OCI-LY7 (cell line): ENCODE data around the gene TMPO. TPM values are rescaled to one million over a fixed set of nuclear protein-coding genes. Genes with fewer than 3 reads are reported as not detected.
A peak's percentile ranks its signal among the peaks of the same experiment; 100 is the strongest.

Experiments used
- BruUV-seq: library from RNA; stranded (reverse); fragments of 400-500 nt; replicated peaks from 2 replicates; lab custom pipeline; 2021; lab: Mats Ljungman, UMichigan
- CTCF ChIA-PET: fragments of 300-600 bp; sonication (Branson Sonifier 250); formaldehyde crosslinking; loops from one replicate; lab custom pipeline; 2022; ENCODE audit warnings: antibody characterized with exemption; ENCODE audit not compliant: unreplicated experiment; lab: Charles Lee
- POLR2A ChIA-PET: fragments of 300-600 bp; sonication (Branson Sonifier 250); formaldehyde crosslinking; loops from one replicate; lab custom pipeline; 2022; ENCODE audit warnings: antibody characterized with exemption; lab: Charles Lee
- DNase-seq: peaks from one replicate; pipeline ENCODE4 v3.0.0-alpha.2; 2015; ENCODE audit warnings: low spot score
- H2AFZ ChIP-seq: fragments of 200-600 bp; sonication (generic), shearing (Covaris generic); 2 replicates; pipeline ENCODE4 v1.6.1; 2014; ENCODE audit warnings: mild to moderate bottlenecking, antibody characterized with exemption, low read length, moderate library complexity
- H3K27ac ChIP-seq: fragments of 200-600 bp; sonication (generic); 2 replicates; pipeline ENCODE4 v1.5.1; 2014; ENCODE audit warnings: mixed run types, low read depth, mild to moderate bottlenecking, moderate library complexity, low read length, inconsistent platforms; ENCODE audit not compliant: poor library complexity, severe bottlenecking
- H3K36me3 ChIP-seq: fragments of 200-600 bp; sonication (generic); 2 replicates; pipeline ENCODE4 v1.6.1; 2014; ENCODE audit warnings: mild to moderate bottlenecking, antibody characterized with exemption, low read length, moderate library complexity, mixed read lengths; ENCODE audit not compliant: insufficient read depth
- H3K4me1 ChIP-seq: fragments of 200-600 bp; sonication (generic); 2 replicates; pipeline ENCODE4 v1.5.1; 2014; ENCODE audit warnings: mild to moderate bottlenecking, low read length; ENCODE audit not compliant: insufficient read depth, poor library complexity, severe bottlenecking
- H3K4me2 ChIP-seq: fragments of 200-600 bp; sonication (generic); 2 replicates; pipeline ENCODE4 v1.6.1; 2014; ENCODE audit warnings: mild to moderate bottlenecking, low read length
- H3K4me3 ChIP-seq: fragments of 200-600 bp; sonication (generic); 2 replicates; pipeline ENCODE4 v1.5.1; 2014; ENCODE audit warnings: mild to moderate bottlenecking, low read depth, low read length; ENCODE audit not compliant: poor library complexity, severe bottlenecking
- H3K79me2 ChIP-seq: fragments of 200-600 bp; sonication (generic); 2 replicates; pipeline ENCODE4 v1.6.1; 2016; ENCODE audit warnings: low read depth, mild to moderate bottlenecking, low read length, moderate library complexity, mixed read lengths; ENCODE audit not compliant: insufficient read depth
- H3K9me2 ChIP-seq: fragments of 200-600 bp; sonication (generic); 2 replicates; pipeline ENCODE4 v1.6.1; 2016; ENCODE audit warnings: mild to moderate bottlenecking, low read length, mixed read lengths; ENCODE audit not compliant: insufficient read depth
- H3K9me3 ChIP-seq: fragments of 200-600 bp; sonication (generic); 2 replicates; pipeline ENCODE4 v1.6.1; 2014; ENCODE audit warnings: mild to moderate bottlenecking, mixed run types, low read length, mixed read lengths
- H4K20me1 ChIP-seq: fragments of 200-600 bp; sonication (generic); 2 replicates; pipeline ENCODE4 v1.6.1; 2014; ENCODE audit warnings: mild to moderate bottlenecking, antibody characterized with exemption, low read length, moderate library complexity, mixed read lengths; ENCODE audit not compliant: insufficient read depth
- EZH2phosphoT487 ChIP-seq: fragments of 200-600 bp; sonication (generic); IDR thresholded peaks from 2 replicates; pipeline ENCODE4 v1.6.1; 2018; ENCODE audit warnings: low read depth, borderline replicate concordance, mild to moderate bottlenecking, mixed run types, antibody characterized with exemption, low read length, moderate library complexity, mixed read lengths
- intact Hi-C: fragments of 100-400 bp; cut with micrococcal nuclease; formaldehyde crosslinking; loops from one replicate; pipeline ENCODE4 v1.10.0; 2022; ENCODE audit not compliant: unreplicated experiment
- total RNA-seq, 2 experiments: library from RNA; depleted of rRNA in 1 of 2; stranded (reverse); fragments of >200 nt in 1 of 2; shearing (Covaris generic) in 1 of 2; gene quantifications; 2 replicates each; pipeline ENCODE4 v1.2.3, GENCODE V29; 2014 to 2022
- TF ChIP-seq, protein P1 (sequence below): fragments of 200-600 bp; sonication (generic); conservative IDR thresholded peaks from 2 replicates; pipeline ENCODE4 v1.5.1; 2014; ENCODE audit warnings: mild to moderate bottlenecking, antibody characterized with exemption, low read length, moderate library complexity, mixed read lengths

Gene TMPO
- total RNA-seq, 2 experiments from 2014 or later = 389 to 402 TPM

DNA sequence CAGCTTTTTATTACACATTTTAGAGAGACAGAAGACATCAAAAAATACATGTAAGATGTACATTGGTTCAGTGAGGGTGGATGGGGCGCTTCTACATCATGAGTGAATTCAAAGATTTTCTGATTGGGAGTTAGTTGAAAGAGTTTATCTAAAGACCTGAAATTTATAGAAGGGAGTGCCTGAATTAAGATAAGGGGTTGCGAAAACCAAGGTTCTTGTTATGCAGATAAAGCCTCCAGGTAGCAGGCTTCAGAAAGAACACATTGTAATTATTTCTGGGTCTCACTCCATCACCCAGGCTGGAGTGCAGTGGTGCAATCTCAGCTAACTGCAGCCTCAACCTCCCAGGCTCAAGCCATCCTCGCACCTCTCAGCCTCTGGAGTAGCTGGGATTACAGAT lies 26.2 kb upstream of the TMPO start:
- H3K27ac ChIP-seq = no peak overlapping the region
- H3K9me2 ChIP-seq = no peaks in the 10 kb centered on the region
- H2AFZ ChIP-seq = no peak overlapping the region
- H3K4me1 ChIP-seq = peaks cover 13% of the 10 kb centered on the region
- no peaks in the 10 kb centered on the region for H3K36me3 ChIP-seq
- DNase-seq = no peak
- BruUV-seq = no TSS peak
- TF ChIP-seq EZH2phosphoT487 = no peak
- TF ChIP-seq, protein P1, sequence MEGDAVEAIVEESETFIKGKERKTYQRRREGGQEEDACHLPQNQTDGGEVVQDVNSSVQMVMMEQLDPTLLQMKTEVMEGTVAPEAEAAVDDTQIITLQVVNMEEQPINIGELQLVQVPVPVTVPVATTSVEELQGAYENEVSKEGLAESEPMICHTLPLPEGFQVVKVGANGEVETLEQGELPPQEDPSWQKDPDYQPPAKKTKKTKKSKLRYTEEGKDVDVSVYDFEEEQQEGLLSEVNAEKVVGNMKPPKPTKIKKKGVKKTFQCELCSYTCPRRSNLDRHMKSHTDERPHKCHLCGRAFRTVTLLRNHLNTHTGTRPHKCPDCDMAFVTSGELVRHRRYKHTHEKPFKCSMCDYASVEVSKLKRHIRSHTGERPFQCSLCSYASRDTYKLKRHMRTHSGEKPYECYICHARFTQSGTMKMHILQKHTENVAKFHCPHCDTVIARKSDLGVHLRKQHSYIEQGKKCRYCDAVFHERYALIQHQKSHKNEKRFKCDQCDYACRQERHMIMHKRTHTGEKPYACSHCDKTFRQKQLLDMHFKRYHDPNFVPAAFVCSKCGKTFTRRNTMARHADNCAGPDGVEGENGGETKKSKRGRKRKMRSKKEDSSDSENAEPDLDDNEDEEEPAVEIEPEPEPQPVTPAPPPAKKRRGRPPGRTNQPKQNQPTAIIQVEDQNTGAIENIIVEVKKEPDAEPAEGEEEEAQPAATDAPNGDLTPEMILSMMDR = no peak
- ChIA-PET CTCF (no interaction called here), POLR2A (interaction anchor here (0.7 kb wide), 1 partner anchor 32 kb away, joined by 3 read pairs; no protein-coding TSS in a partner anchor)
- no peaks in the 10 kb centered on the region for H4K20me1 ChIP-seq
- no peaks in the 10 kb centered on the region for H3K79me2 ChIP-seq
- intact Hi-C loops = no loop called here
- no peaks in the 10 kb centered on the region for H3K9me3 ChIP-seq
- no peak overlapping the region for H3K4me3 ChIP-seq
- no peak overlapping the region for H3K4me2 ChIP-seq

DNA sequence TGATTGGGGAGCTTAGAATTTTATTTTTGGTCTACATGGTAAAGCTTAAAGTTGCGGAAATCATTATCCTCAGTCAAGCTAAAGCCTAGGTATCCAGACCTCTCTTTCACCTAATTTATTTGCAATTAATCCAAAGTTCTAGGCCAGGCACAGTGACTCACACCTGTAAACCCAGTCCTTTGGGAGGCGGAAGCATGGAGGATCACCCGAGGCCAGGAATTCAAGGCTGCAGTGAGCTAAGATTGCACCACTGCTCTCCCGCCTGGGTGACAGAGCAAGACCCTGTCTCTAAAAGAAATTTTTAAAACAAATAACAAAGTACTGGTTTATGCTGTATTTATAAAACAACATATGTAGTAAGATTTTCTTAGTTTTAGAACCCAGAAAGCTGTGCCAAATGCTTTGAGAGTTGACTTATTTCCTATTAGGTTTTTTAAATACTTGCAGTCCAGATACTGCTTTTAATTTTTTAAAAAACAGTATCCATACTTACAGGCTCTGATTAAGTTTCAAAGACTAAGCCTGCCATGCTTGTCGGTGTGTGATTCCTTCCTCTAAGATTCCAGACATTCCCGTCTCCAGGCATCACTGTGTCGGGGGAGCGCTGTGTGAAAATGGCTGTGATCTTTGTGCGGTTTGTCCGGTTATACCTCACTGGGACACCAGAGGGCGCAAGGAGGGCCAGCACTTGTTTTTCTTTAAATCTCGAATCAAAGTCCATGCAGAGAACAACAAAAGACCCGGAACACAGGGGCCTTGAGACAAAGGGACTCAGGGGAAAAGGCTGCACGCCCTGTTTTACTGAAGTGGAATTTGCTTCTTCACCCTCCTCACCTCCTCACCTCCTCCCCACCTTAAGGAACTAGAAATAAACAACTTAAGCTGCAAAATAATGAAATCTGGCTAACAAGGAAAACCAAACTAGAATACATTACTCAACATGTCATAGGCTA lies 24.6 kb upstream of the TMPO start:
- no peaks in the 10 kb centered on the region for H3K36me3 ChIP-seq
- BruUV-seq = no TSS peak
- intact Hi-C loops = loop anchor here (1.0 to 5.0 kb wide), 3 partner anchors 13 to 42 kb away; no protein-coding TSS in a partner anchor
- ChIA-PET CTCF (interaction anchor here (0.7 to 1.6 kb wide), 4 partner anchors 13 to 29 kb away, joined by 4 to 5 read pairs (median 4); no protein-coding TSS in a partner anchor), POLR2A (interaction anchor here (0.6 to 5.2 kb wide), 20 partner anchors 10 to 1632 kb away, joined by 3 to 64 read pairs (median 4); partner anchors contain the start of genes SLC25A3 and TMPO)
- peak overlapping the region; percentile 97 for H2AFZ ChIP-seq
- peak overlapping the region; percentile 63 for H3K4me2 ChIP-seq
- no peaks in the 10 kb centered on the region for H4K20me1 ChIP-seq
- no peaks in the 10 kb centered on the region for H3K79me2 ChIP-seq
- no peaks in the 10 kb centered on the region for H3K9me3 ChIP-seq
- peak overlapping the region; percentile 56 for H3K27ac ChIP-seq
- no peak overlapping the region for H3K4me3 ChIP-seq
- no peak for TF ChIP-seq EZH2phosphoT487
- TF ChIP-seq, protein P1 = peak; percentile 97
- peak; percentile 89 for DNase-seq
- peaks cover 13% of the 10 kb centered on the region for H3K4me1 ChIP-seq
- H3K9me2 ChIP-seq = no peaks in the 10 kb centered on the region
